H9 (cell line): ENCODE results near the gene INSRR. TPM values are rescaled to one million over a fixed set of nuclear protein-coding genes. Genes with fewer than 3 reads are reported as not detected.

Experiments used
- DNase-seq: peaks from one replicate; pipeline ENCODE4 v3.0.0-alpha.2; 2017
- H2AFZ ChIP-seq: one replicate; pipeline ENCODE4 v1.6.1; 2013; ENCODE audit warnings: mild to moderate bottlenecking, low read length, control low read depth, moderate library complexity
- H2AK5ac ChIP-seq: 2 replicates; pipeline ENCODE4 v1.6.1; 2013; ENCODE audit warnings: low read length, control low read depth, mixed read lengths; ENCODE audit not compliant: insufficient read length
- H2BK120ac ChIP-seq: one replicate; pipeline ENCODE4 v1.6.1; 2013; ENCODE audit warnings: low read depth, mild to moderate bottlenecking, low read length, control low read depth, inconsistent platforms; ENCODE audit not compliant: poor library complexity, severe bottlenecking
- H2BK12ac ChIP-seq: 2 replicates; pipeline ENCODE4 v1.6.1; 2013; ENCODE audit warnings: low read length, control low read depth, mixed read lengths, low read depth; ENCODE audit not compliant: insufficient read length
- H2BK15ac ChIP-seq: 2 replicates; pipeline ENCODE4 v1.6.1; 2013; ENCODE audit warnings: low read depth, low read length, control low read depth
- H2BK20ac ChIP-seq: one replicate; pipeline ENCODE4 v1.6.1; 2013; ENCODE audit warnings: low read depth, mild to moderate bottlenecking, low read length, control low read depth, inconsistent platforms; ENCODE audit not compliant: poor library complexity, severe bottlenecking
- H2BK5ac ChIP-seq: 2 replicates; pipeline ENCODE4 v1.6.1; 2013; ENCODE audit warnings: low read length, control low read depth, mixed read lengths; ENCODE audit not compliant: insufficient read length
- H3K14ac ChIP-seq: 2 replicates; pipeline ENCODE4 v1.6.1; 2013; ENCODE audit warnings: low read length, control low read depth; ENCODE audit not compliant: insufficient read depth
- H3K18ac ChIP-seq: 2 replicates; pipeline ENCODE4 v1.6.1; 2013; ENCODE audit warnings: low read depth, mild to moderate bottlenecking, mixed read lengths, low read length, control low read depth; ENCODE audit not compliant: insufficient read length
- H3K23ac ChIP-seq: 2 replicates; pipeline ENCODE4 v1.6.1; 2013; ENCODE audit warnings: low read length, control low read depth, mixed read lengths, low read depth; ENCODE audit not compliant: insufficient read length
- H3K23me2 ChIP-seq: 2 replicates; pipeline ENCODE4 v1.6.1; 2013; ENCODE audit warnings: low read depth, mild to moderate bottlenecking, mixed read lengths, low read length, control low read depth; ENCODE audit not compliant: insufficient read length, poor library complexity, severe bottlenecking
- H3K27ac ChIP-seq: 2 replicates; pipeline ENCODE4 v1.5.1; 2013; ENCODE audit warnings: low read length, control low read depth, mixed read lengths, low read depth; ENCODE audit not compliant: insufficient read length
- H3K27me3 ChIP-seq: 2 replicates; pipeline ENCODE4 v1.6.1; 2013; ENCODE audit warnings: low read length, control low read depth, inconsistent platforms; ENCODE audit not compliant: insufficient read depth
- H3K4ac ChIP-seq: 2 replicates; pipeline ENCODE4 v1.6.1; 2013; ENCODE audit warnings: low read depth, mild to moderate bottlenecking, control low read depth, inconsistent platforms, low read length, moderate library complexity
- H3K4me1 ChIP-seq: 2 replicates; pipeline ENCODE4 v1.6.1; 2013; ENCODE audit warnings: low read length, control low read depth, inconsistent platforms; ENCODE audit not compliant: insufficient read depth
- H3K4me2 ChIP-seq: 2 replicates; pipeline ENCODE4 v1.6.1; 2013; ENCODE audit warnings: low read length, control low read depth, mixed read lengths; ENCODE audit not compliant: insufficient read length, insufficient read depth
- H3K56ac ChIP-seq: 2 replicates; pipeline ENCODE4 v1.6.1; 2013; ENCODE audit warnings: low read depth, mild to moderate bottlenecking, mixed read lengths, low read length, control low read depth; ENCODE audit not compliant: insufficient read length
- H3K79me1 ChIP-seq: 2 replicates; pipeline ENCODE4 v1.6.1; 2013; ENCODE audit warnings: low read depth, mild to moderate bottlenecking, moderate library complexity, low read length, control low read depth, inconsistent platforms; ENCODE audit not compliant: insufficient read depth, poor library complexity, severe bottlenecking
- H3K79me2 ChIP-seq: 2 replicates; pipeline ENCODE4 v1.6.1; 2013; ENCODE audit warnings: low read length, control low read depth, inconsistent platforms; ENCODE audit not compliant: insufficient read depth
- H3K9ac ChIP-seq: 2 replicates; pipeline ENCODE4 v1.6.1; 2013; ENCODE audit warnings: low read length, control low read depth, mixed read lengths; ENCODE audit not compliant: insufficient read length; ENCODE audit errors: extremely low read depth
- H3K9me3 ChIP-seq: one replicate; pipeline ENCODE4 v1.6.1; 2013; ENCODE audit warnings: low read depth, low read length, inconsistent platforms; ENCODE audit not compliant: control insufficient read depth
- H3T11ph ChIP-seq: one replicate; pipeline ENCODE4 v1.6.1; 2013; ENCODE audit warnings: mild to moderate bottlenecking, low read length, control low read depth, inconsistent platforms
- H4K20me1 ChIP-seq: one replicate; pipeline ENCODE4 v1.6.1; 2013; ENCODE audit not compliant: control insufficient read depth, insufficient read length, insufficient read depth
- H4K5ac ChIP-seq: 2 replicates; pipeline ENCODE4 v1.6.1; 2013; ENCODE audit warnings: low read depth, mild to moderate bottlenecking, mixed read lengths, low read length, control low read depth; ENCODE audit not compliant: insufficient read length
- H4K8ac ChIP-seq: replicated peaks from 2 replicates; pipeline ENCODE4 v1.6.1; 2013; ENCODE audit warnings: low read length, control low read depth, mixed read lengths, low read depth; ENCODE audit not compliant: insufficient read length
- H4K91ac ChIP-seq: 2 replicates; pipeline ENCODE4 v1.6.1; 2013; ENCODE audit warnings: low read depth, mild to moderate bottlenecking, moderate library complexity, mixed read lengths, low read length, control low read depth; ENCODE audit not compliant: insufficient read length
- H3K27ac Mint-ChIP-seq, 3 experiments: 2 replicates in 2 of 3; 3 replicates in 1 of 3; pipeline ENCODE4 v1.8.0; 2020 to 2021; ENCODE audit warnings: mixed read lengths in 3 of 3, mild to moderate bottlenecking in 1 of 3, moderate library complexity in 1 of 3
- H3K27me3 Mint-ChIP-seq: 2 replicates; pipeline ENCODE4 v1.8.0; 2021; ENCODE audit warnings: low read depth, mild to moderate bottlenecking, moderate library complexity, mixed read lengths
- H3K36me3 Mint-ChIP-seq, 3 experiments: 2 replicates in 2 of 3; 3 replicates in 1 of 3; pipeline ENCODE4 v1.8.0; 2020 to 2021; ENCODE audit warnings: low read depth in 3 of 3, mixed read lengths in 3 of 3; ENCODE audit not compliant: insufficient read depth in 1 of 3
- H3K4me1 Mint-ChIP-seq, 2 experiments: 2 replicates each; pipeline ENCODE4 v1.8.0; 2020; ENCODE audit warnings: mixed read lengths in 2 of 2
- H3K4me3 Mint-ChIP-seq, 2 experiments: 2 replicates in 1 of 2; 3 replicates in 1 of 2; pipeline ENCODE4 v1.8.0; 2020 to 2021; ENCODE audit warnings: mild to moderate bottlenecking in 2 of 2, mixed read lengths in 2 of 2, moderate library complexity in 1 of 2
- H3K9me3 Mint-ChIP-seq, 2 experiments: 2 replicates in 1 of 2; 3 replicates in 1 of 2; pipeline ENCODE4 v1.8.0; 2020; ENCODE audit warnings: mild to moderate bottlenecking in 2 of 2, mixed read lengths in 2 of 2, moderate library complexity in 1 of 2
- CTCF ChIP-seq: fragments of 200-600 bp; sonication (generic); conservative IDR thresholded peaks from 3 replicates; pipeline ENCODE4 v1.8.0; 2021; ENCODE audit warnings: antibody characterized with exemption, mild to moderate bottlenecking
- WGBS: extraction: QIAGEN DNeasy Blood & Tissue Kit; methylation state at CpG from one replicate; pipeline ENCODE4 v1.1.7; 2013; ENCODE audit warnings: missing lambda C conversion rate, low lambda C conversion rate, mixed read lengths; ENCODE audit not compliant: insufficient read length; ENCODE audit errors: extremely low coverage; 5-methylcytosine and 5-hydroxymethylcytosine counted together
- total RNA-seq: library from RNA; stranded (reverse); gene quantifications from 2 replicates; pipeline ENCODE4 v1.2.1, GENCODE V29; 2021

The INSRR gene
- total RNA-seq, 1 experiment from 2014 or later = not detected

GRCh38 chr1:156853761-156854160 lies 5.2 kb downstream of the INSRR start:
- no peak for TF ChIP-seq CTCF
- H2BK5ac ChIP-seq = no peak overlapping the region
- Mint-ChIP-seq H3K4me3 (no peak overlapping the region), H3K36me3 (no peaks in the 10 kb centered on the region), H3K4me1 (peaks cover 6 to 28% of the 10 kb centered on the region in 2 experiments), H3K9me3 (no peaks in the 10 kb centered on the region), H3K27me3 (peaks cover 96% of the 10 kb centered on the region), H3K27ac (no peak overlapping the region)
- DNase-seq = no peak
- no peak overlapping the region for H3K27ac ChIP-seq
- no peaks in the 10 kb centered on the region for H4K20me1 ChIP-seq
- H3K79me2 ChIP-seq = no peaks in the 10 kb centered on the region
- H2BK12ac ChIP-seq = no peak overlapping the region
- no peaks in the 10 kb centered on the region for H3K23me2 ChIP-seq
- H4K5ac ChIP-seq = no peak overlapping the region
- no CpG with 5 or more reads among the region's 19 CpGs for WGBS
- no peak overlapping the region for H3K18ac ChIP-seq
- no peak overlapping the region for H3K56ac ChIP-seq
- no peak overlapping the region for H4K8ac ChIP-seq
- H2AK5ac ChIP-seq = no peak overlapping the region
- no peak overlapping the region for H3K9ac ChIP-seq
- H3K23ac ChIP-seq = no peak overlapping the region
- H2BK120ac ChIP-seq = no peak overlapping the region
- no peak overlapping the region for H3K14ac ChIP-seq
- H2BK20ac ChIP-seq = no peak overlapping the region
- no peak overlapping the region for H3K4me2 ChIP-seq
- no peaks in the 10 kb centered on the region for H3K4me1 ChIP-seq
- H2BK15ac ChIP-seq = no peak overlapping the region
- H3K4ac ChIP-seq = no peak overlapping the region
- no peak overlapping the region for H3T11ph ChIP-seq
- peaks cover 41% of the 10 kb centered on the region for H3K27me3 ChIP-seq
- H3K79me1 ChIP-seq = no peaks in the 10 kb centered on the region
- H4K91ac ChIP-seq = no peak overlapping the region
- H2AFZ ChIP-seq = no peak overlapping the region
- H3K9me3 ChIP-seq = no peaks in the 10 kb centered on the region
